ENCODE results near the gene MYPOP.

Gene MYPOP

GRCh38 chr19:45884682-45885555 is 17.5 kb downstream of the MYPOP start:
- no peaks in the 10 kb centered on the region for H3K27me3 ChIP-seq (replicated peaks; ENCODE audit: insufficient read depth, low read length)
- no peak for DNase-seq
- peak overlapping the region; percentile 77; the same call in 1 of the 2 replicates for H3K9ac ChIP-seq (ENCODE audit: low read length)
- no peaks in the 10 kb centered on the region for H4K20me1 ChIP-seq (ENCODE audit: insufficient read depth, low read length)
- TF ChIP-seq EZH2 (optimal IDR thresholded peaks at IDR 0.05; ENCODE audit: low read depth, low read length) (no peak), CTCF (IDR thresholded peaks at IDR 0.05; ENCODE audit: low read length) (no peak), EZH2phosphoT487 (IDR thresholded peaks at IDR 0.05; ENCODE audit: low read length) (no peak)
- H2AFZ ChIP-seq (ENCODE audit: low read length) = no peak overlapping the region
- H3K4me2 ChIP-seq (ENCODE audit: low read depth, low read length) = peak overlapping the region; percentile 83
- peaks cover 17% of the 10 kb centered on the region for H3K79me2 ChIP-seq (ENCODE audit: low read length)
- peak overlapping the region; percentile 50; the same call in 1 of the 2 replicates for H3K27ac ChIP-seq (ENCODE audit: low read length)
- H3F3A ChIP-seq (ENCODE audit: insufficient read depth, low read length) = peaks cover 5% of the 10 kb centered on the region
- H3K9me3 ChIP-seq (replicated peaks; ENCODE audit: insufficient read depth, low read length) = no peaks in the 10 kb centered on the region
- peaks cover 24% of the 10 kb centered on the region for H3K4me1 ChIP-seq (ENCODE audit: low read length)
- peak overlapping the region; percentile 83 for H3K4me3 ChIP-seq (ENCODE audit: low read length)
- no peaks in the 10 kb centered on the region for H3K36me3 ChIP-seq (replicated peaks; ENCODE audit: insufficient read depth, low read length)
- H3K9me2 ChIP-seq (replicated peaks; ENCODE audit: insufficient read depth, low read length) = no peaks in the 10 kb centered on the region

- Histone ChIP-seq H3K9me2 (replicated peaks; ENCODE audit: insufficient read depth, low read length) (no peaks in the 10 kb centered on the region), H3K9ac (ENCODE audit: low read length) (no peak overlapping the region), H3K4me1 (ENCODE audit: low read length) (peaks cover 24% of the 10 kb centered on the region), H4K20me1 (ENCODE audit: insufficient read depth, low read length) (no peaks in the 10 kb centered on the region), H2AFZ (ENCODE audit: low read length) (no peak overlapping the region), H3K4me2 (ENCODE audit: low read depth, low read length) (no peak overlapping the region), H3K4me3 (ENCODE audit: low read length) (no peak overlapping the region), H3F3A (ENCODE audit: insufficient read depth, low read length) (peaks cover 5% of the 10 kb centered on the region), H3K79me2 (ENCODE audit: low read length) (peaks cover 17% of the 10 kb centered on the region), H3K36me3 (replicated peaks; ENCODE audit: insufficient read depth, low read length) (no peaks in the 10 kb centered on the region), H3K27me3 (replicated peaks; ENCODE audit: insufficient read depth, low read length) (no peaks in the 10 kb centered on the region), H3K27ac (ENCODE audit: low read length) (no peak overlapping the region), H3K9me3 (replicated peaks; ENCODE audit: insufficient read depth, low read length) (no peaks in the 10 kb centered on the region)
- no peak for DNase-seq
- no peak for TF ChIP-seq EZH2phosphoT487 (IDR thresholded peaks at IDR 0.05; ENCODE audit: low read length)
- TF ChIP-seq EZH2 (optimal IDR thresholded peaks at IDR 0.05; ENCODE audit: low read depth, low read length) = no peak
- TF ChIP-seq CTCF (IDR thresholded peaks at IDR 0.05; ENCODE audit: low read length) = no peak
Observed at GRCh38 chr19:45883881-45884681, 18.3 kb downstream of the MYPOP start.

- Histone ChIP-seq H2AFZ (ENCODE audit: low read length) (no peak overlapping the region), H3K9me3 (replicated peaks; ENCODE audit: insufficient read depth, low read length) (no peaks in the 10 kb centered on the region), H3K4me3 (ENCODE audit: low read length) (no peak overlapping the region), H4K20me1 (ENCODE audit: insufficient read depth, low read length) (no peaks in the 10 kb centered on the region), H3K9ac (ENCODE audit: low read length) (no peak overlapping the region), H3F3A (ENCODE audit: insufficient read depth, low read length) (peaks cover 5% of the 10 kb centered on the region), H3K36me3 (replicated peaks; ENCODE audit: insufficient read depth, low read length) (no peaks in the 10 kb centered on the region), H3K27ac (ENCODE audit: low read length) (no peak overlapping the region), H3K4me1 (ENCODE audit: low read length) (peaks cover 24% of the 10 kb centered on the region), H3K79me2 (ENCODE audit: low read length) (peaks cover 17% of the 10 kb centered on the region), H3K4me2 (ENCODE audit: low read depth, low read length) (peak overlapping the region; percentile 100; the same call in 1 of the 2 replicates), H3K27me3 (replicated peaks; ENCODE audit: insufficient read depth, low read length) (peaks cover 4% of the 10 kb centered on the region; the same call in 1 of the 2 replicates), H3K9me2 (replicated peaks; ENCODE audit: insufficient read depth, low read length) (no peaks in the 10 kb centered on the region)
- DNase-seq = no peak
- TF ChIP-seq CTCF (IDR thresholded peaks at IDR 0.05; ENCODE audit: low read length) (no peak), EZH2 (optimal IDR thresholded peaks at IDR 0.05; ENCODE audit: low read depth, low read length) (no peak), EZH2phosphoT487 (IDR thresholded peaks at IDR 0.05; ENCODE audit: low read length) (no peak)
Observed at GRCh38 chr19:45883586-45883880, 18.9 kb downstream of the MYPOP start.
